Mucosa of descending colon (tissue), 3 donors: Measurements from ENCODE around the gene FAM83C. TPM values are rescaled to one million over a fixed set of nuclear protein-coding genes. Genes with fewer than 3 reads are reported as not detected.
A peak's percentile ranks its signal among the peaks of the same experiment; 100 is the strongest.

Source experiments
- ATAC-seq: fragments of 200-7000 bp; cut with Tn5 transposase; one replicate; pipeline ENCODE4 v1.9.1; 2020; ENCODE audit warnings: mild to moderate bottlenecking, moderate library complexity
- DNase-seq, 3 donors: peaks; one replicate each; pipeline ENCODE4 v3.0.0-alpha.2; 2020
- H3K36me3 ChIP-seq: fragments of 200-600 bp; one replicate; pipeline ENCODE4 v1.8.0; 2021; ENCODE audit warnings: low read depth, mild to moderate bottlenecking
- H3K4me1 ChIP-seq: fragments of 200-600 bp; one replicate; pipeline ENCODE4 v1.8.0; 2021; ENCODE audit warnings: low read depth, mild to moderate bottlenecking
- H3K4me3 ChIP-seq: fragments of 200-600 bp; one replicate; pipeline ENCODE4 v1.8.0; 2021; ENCODE audit warnings: mild to moderate bottlenecking
- H3K9me3 ChIP-seq: fragments of 200-600 bp; one replicate; pipeline ENCODE4 v1.8.0; 2021; ENCODE audit warnings: mild to moderate bottlenecking
- CTCF ChIP-seq: fragments of 200-600 bp; IDR thresholded peaks from one replicate; pipeline ENCODE4 v1.8.0; 2022; ENCODE audit warnings: antibody characterized with exemption, mild to moderate bottlenecking
- intact Hi-C, 2 donors: fragments of 100-400 bp; cut with DNase I in 1 of 2; cut with micrococcal nuclease in 1 of 2; formaldehyde crosslinking; loops; one replicate each; pipeline versions ENCODE4 v1.11.0 to v1.11.1; 2022; cut with DNase I, micrococcal nuclease
- total RNA-seq, 3 donors: library from RNA; stranded (reverse); fragmentation: NEBNext Ultra II Directional in 2 of 3; extraction: Animal tissue kit (Norgen Biotek cat#: 25700) in 2 of 3; gene quantifications; one replicate each; pipeline versions ENCODE4 v1.2.1 to v1.2.4, GENCODE V29; 2021 to 2023
- donor health status: DM: no; HTN: no; CAD: no; lungs with moderate emphysema.
- donor health status: DM: no; HTN: no; CAD: no.
- donor health status: DM: no; HTN: yes; CAD: no.

Gene FAM83C
- total RNA-seq, 3 donors from 2014 or later: 0.13 to 0.41 TPM; not detected in 1

GRCh38 chr20:35299780-35300179 is 7.6 kb upstream of the FAM83C start:
- no peak for DNase-seq

GRCh38 chr20:35298264-35298663 is 6.0 kb upstream of the FAM83C start:
- intact Hi-C loops: no loop called here
- Histone ChIP-seq H3K4me3 (no peak overlapping the region), H3K36me3 (no peaks in the 10 kb centered on the region), H3K9me3 (no peaks in the 10 kb centered on the region), H3K4me1 (no peaks in the 10 kb centered on the region)
- no peak for TF ChIP-seq CTCF
- ATAC-seq: no peak
- DNase-seq: no peak

More at GRCh38 chr20:35299780-35300179, 7.6 kb upstream of the FAM83C start:
- TF ChIP-seq CTCF: no peak
- no peaks in the 10 kb centered on the region for H3K9me3 ChIP-seq
- no peak overlapping the region for H3K4me3 ChIP-seq
- intact Hi-C loops: loop anchor here (5.0 kb wide), 2 partner anchors 138 to 148 kb away; partner anchors contain the start of gene GDF5 (in 1 of the 2)
- no peaks in the 10 kb centered on the region for H3K36me3 ChIP-seq
- ATAC-seq: no peak
- no peaks in the 10 kb centered on the region for H3K4me1 ChIP-seq

- DNase-seq (no peak), ATAC-seq (no peak)
- no peaks in the 10 kb centered on the region for H3K9me3 ChIP-seq
- H3K36me3 ChIP-seq: no peaks in the 10 kb centered on the region
- H3K4me3 ChIP-seq: no peak overlapping the region
- TF ChIP-seq CTCF: no peak
- intact Hi-C loops: no loop called here
- no peaks in the 10 kb centered on the region for H3K4me1 ChIP-seq
Measured at GRCh38 chr20:35297740-35298139, 5.5 kb upstream of the FAM83C start.

- Histone ChIP-seq H3K4me1 (no peaks in the 10 kb centered on the region), H3K4me3 (no peak overlapping the region), H3K9me3 (no peaks in the 10 kb centered on the region), H3K36me3 (no peaks in the 10 kb centered on the region)
- TF ChIP-seq CTCF: no peak
- DNase-seq: peak in 1 of 3 donors; percentile 36
- ATAC-seq: peak; percentile 49
- intact Hi-C loops: no loop called here
Measured at GRCh38 chr20:35297155-35297554, 4.9 kb upstream of the FAM83C start.

- Histone ChIP-seq H3K4me1 (no peaks in the 10 kb centered on the region), H3K4me3 (no peak overlapping the region), H3K9me3 (no peaks in the 10 kb centered on the region), H3K36me3 (no peaks in the 10 kb centered on the region)
- DNase-seq (peak in 1 of 3 donors; percentile 35), ATAC-seq (peak; percentile 15)
- no peak for TF ChIP-seq CTCF
- intact Hi-C loops: no loop called here
Measured at GRCh38 chr20:35296101-35296554, 3.9 kb upstream of the FAM83C start.

GRCh38 chr20:35295674-35296073 is 3.4 kb upstream of the FAM83C start:
- no peaks in the 10 kb centered on the region for H3K9me3 ChIP-seq
- H3K4me3 ChIP-seq: no peak overlapping the region
- ATAC-seq (no peak), DNase-seq (no peak)
- no peaks in the 10 kb centered on the region for H3K36me3 ChIP-seq
- no peaks in the 10 kb centered on the region for H3K4me1 ChIP-seq
- no peak for TF ChIP-seq CTCF
- intact Hi-C loops: no loop called here
